Karpas-422 (cell line): ENCODE results near the gene DGKB. TPM values are rescaled to one million over a fixed set of nuclear protein-coding genes. Genes with fewer than 3 reads are reported as not detected.
"Not testable (repeated sequence)": the region's sequence is repeated elsewhere in the genome, so short reads cannot be mapped to it uniquely, and the experiment has no call there.

Experiments
- DNase-seq: peaks from one replicate; pipeline ENCODE4 v3.0.0-alpha.2; 2015
- H2AFZ ChIP-seq: fragments of 200-600 bp; sonication (generic); 2 replicates; pipeline ENCODE4 v1.6.1; 2014; ENCODE audit warnings: antibody characterized with exemption, low read length, mixed read lengths
- H3K27ac ChIP-seq: fragments of 200-600 bp; sonication (generic); 2 replicates; pipeline ENCODE4 v1.5.1; 2014; ENCODE audit warnings: mild to moderate bottlenecking, low read length, moderate library complexity
- H3K27me3 ChIP-seq: fragments of 200-600 bp; sonication (generic); 2 replicates; pipeline ENCODE4 v1.6.1; 2014; ENCODE audit warnings: low read length, mixed read lengths
- H3K36me3 ChIP-seq: fragments of 200-600 bp; sonication (generic); 2 replicates; pipeline ENCODE4 v1.6.1; 2014; ENCODE audit warnings: low read length, mixed read lengths; ENCODE audit not compliant: insufficient read depth
- H3K4me1 ChIP-seq: fragments of 200-600 bp; sonication (generic); 2 replicates; pipeline ENCODE4 v1.6.1; 2014; ENCODE audit warnings: mild to moderate bottlenecking, low read length, mixed read lengths
- H3K4me2 ChIP-seq: fragments of 200-600 bp; sonication (generic); 2 replicates; pipeline ENCODE4 v1.6.1; 2014; ENCODE audit warnings: low read length, low read depth, mild to moderate bottlenecking; ENCODE audit not compliant: poor library complexity, severe bottlenecking
- H3K4me3 ChIP-seq: fragments of 200-600 bp; sonication (generic); 2 replicates; pipeline ENCODE4 v1.5.1; 2014; ENCODE audit warnings: mild to moderate bottlenecking, antibody characterized with exemption, low read length, mixed read lengths
- H3K79me2 ChIP-seq: fragments of 200-600 bp; sonication (generic); 2 replicates; pipeline ENCODE4 v1.6.1; 2014; ENCODE audit warnings: mild to moderate bottlenecking, low read length, mixed read lengths
- H3K9ac ChIP-seq: fragments of 200-600 bp; sonication (generic); 2 replicates; pipeline ENCODE4 v1.6.0; 2014; ENCODE audit warnings: low read length
- H3K9me2 ChIP-seq: fragments of 200-600 bp; sonication (generic), shearing (Covaris generic); replicated peaks from 2 replicates; pipeline ENCODE4 v1.6.0; 2014; ENCODE audit warnings: mild to moderate bottlenecking, low read length, moderate library complexity; ENCODE audit not compliant: insufficient read depth
- H3K9me3 ChIP-seq: fragments of 300-700, 200-600 bp; sonication (generic); 2 replicates; pipeline ENCODE4 v1.6.1; 2014; ENCODE audit warnings: low read length, mixed read lengths
- H4K20me1 ChIP-seq: fragments of 200-600 bp; sonication (generic); 2 replicates; pipeline ENCODE4 v1.6.1; 2014; ENCODE audit warnings: mild to moderate bottlenecking, antibody characterized with exemption, low read length, low read depth; ENCODE audit not compliant: insufficient read depth
- total RNA-seq: library from RNA; depleted of rRNA; stranded (reverse); fragments of >200 nt; shearing (Covaris generic); gene quantifications from 2 replicates; pipeline ENCODE4 v1.2.3, GENCODE V29; 2014; ENCODE audit warnings: low replicate concordance

The DGKB gene
- total RNA-seq, 1 experiment from 2014 or later = not detected

GRCh38 chr7:14495633-14496032 is 406.9 kb downstream of the DGKB start:
- Histone ChIP-seq H3K9ac (no peak overlapping the region), H4K20me1 (no peaks in the 10 kb centered on the region), H3K27ac (no peak overlapping the region), H3K79me2 (no peaks in the 10 kb centered on the region), H2AFZ (no peak overlapping the region), H3K4me1 (no peaks in the 10 kb centered on the region), H3K4me3 (no peak overlapping the region), H3K4me2 (no peak overlapping the region), H3K36me3 (no peaks in the 10 kb centered on the region), H3K9me3 (no peaks in the 10 kb centered on the region), H3K9me2 (no peaks in the 10 kb centered on the region), H3K27me3 (no peaks in the 10 kb centered on the region)
- DNase-seq = no peak

- no peaks in the 10 kb centered on the region for H3K9me2 ChIP-seq
- H3K4me3 ChIP-seq = no peak overlapping the region
- no peaks in the 10 kb centered on the region for H3K4me1 ChIP-seq
- H3K79me2 ChIP-seq = no peaks in the 10 kb centered on the region
- no peak overlapping the region for H3K4me2 ChIP-seq
- no peak overlapping the region for H3K9ac ChIP-seq
- DNase-seq = no peak
- H2AFZ ChIP-seq = no peak overlapping the region
- H4K20me1 ChIP-seq = no peaks in the 10 kb centered on the region
- no peak overlapping the region for H3K27ac ChIP-seq
- H3K27me3 ChIP-seq = no peaks in the 10 kb centered on the region
- H3K9me3 ChIP-seq = 0 out of 2 replicates have a peak, but pooled peaks cover 3% of the 10 kb centered on the region
- H3K36me3 ChIP-seq = no peaks in the 10 kb centered on the region
Measured at GRCh38 chr7:14487701-14488395, 414.7 kb downstream of the DGKB start.

- H3K9me2 ChIP-seq = no peaks in the 10 kb centered on the region
- no peak overlapping the region for H3K9ac ChIP-seq
- no peak overlapping the region for H3K27ac ChIP-seq
- H3K9me3 ChIP-seq = no peaks in the 10 kb centered on the region; the same call in 1 of the 2 replicates
- H3K79me2 ChIP-seq = no peaks in the 10 kb centered on the region
- H2AFZ ChIP-seq = no peak overlapping the region
- H4K20me1 ChIP-seq = no peaks in the 10 kb centered on the region
- no peak overlapping the region for H3K4me2 ChIP-seq
- no peaks in the 10 kb centered on the region for H3K4me1 ChIP-seq
- H3K27me3 ChIP-seq = no peaks in the 10 kb centered on the region
- DNase-seq = no peak
- H3K36me3 ChIP-seq = no peaks in the 10 kb centered on the region
- no peak overlapping the region for H3K4me3 ChIP-seq
Measured at GRCh38 chr7:14483663-14484062, 418.9 kb downstream of the DGKB start.

- H3K27me3 ChIP-seq = no peaks in the 10 kb centered on the region
- DNase-seq = no peak
- H3K9ac ChIP-seq = no peak overlapping the region
- no peaks in the 10 kb centered on the region for H3K79me2 ChIP-seq
- no peak overlapping the region for H3K4me3 ChIP-seq
- no peaks in the 10 kb centered on the region for H3K4me1 ChIP-seq
- H4K20me1 ChIP-seq = no peaks in the 10 kb centered on the region
- no peak overlapping the region for H3K4me2 ChIP-seq
- H3K36me3 ChIP-seq = no peaks in the 10 kb centered on the region
- H3K27ac ChIP-seq = no peak overlapping the region
- no peak overlapping the region for H2AFZ ChIP-seq
- H3K9me2 ChIP-seq = no peaks in the 10 kb centered on the region
- no peaks in the 10 kb centered on the region; the same call in 1 of the 2 replicates for H3K9me3 ChIP-seq
Measured at GRCh38 chr7:14480281-14480680, 422.3 kb downstream of the DGKB start.

- H3K9ac ChIP-seq = no peak overlapping the region
- no peaks in the 10 kb centered on the region for H3K36me3 ChIP-seq
- H3K4me3 ChIP-seq = no peak overlapping the region
- no peaks in the 10 kb centered on the region for H4K20me1 ChIP-seq
- H3K4me2 ChIP-seq = no peak overlapping the region
- H3K9me2 ChIP-seq = no peaks in the 10 kb centered on the region
- H3K9me3 ChIP-seq = no peaks in the 10 kb centered on the region; the same call in 1 of the 2 replicates
- no peak for DNase-seq
- no peak overlapping the region for H2AFZ ChIP-seq
- no peaks in the 10 kb centered on the region for H3K4me1 ChIP-seq
- no peaks in the 10 kb centered on the region for H3K27me3 ChIP-seq
- H3K27ac ChIP-seq = no peak overlapping the region
- H3K79me2 ChIP-seq = no peaks in the 10 kb centered on the region
Measured at GRCh38 chr7:14478834-14479510, 423.6 kb downstream of the DGKB start.

GRCh38 chr7:14461716-14462115 is 440.8 kb downstream of the DGKB start:
- not testable (repeated sequence) for H2AFZ ChIP-seq, H3K4me3 ChIP-seq, H3K9me2 ChIP-seq, DNase-seq, H4K20me1 ChIP-seq, H3K4me1 ChIP-seq, H3K4me2 ChIP-seq, H3K36me3 ChIP-seq, H3K27ac ChIP-seq, H3K9ac ChIP-seq, H3K27me3 ChIP-seq, H3K79me2 ChIP-seq, H3K9me3 ChIP-seq

GRCh38 chr7:14458846-14459245 is 443.7 kb downstream of the DGKB start:
- not testable (repeated sequence) for DNase-seq, H3K36me3 ChIP-seq, H3K9me3 ChIP-seq, H3K9me2 ChIP-seq, H3K4me3 ChIP-seq, H3K9ac ChIP-seq, H3K4me2 ChIP-seq, H3K27me3 ChIP-seq, H2AFZ ChIP-seq, H3K27ac ChIP-seq, H3K79me2 ChIP-seq, H4K20me1 ChIP-seq, H3K4me1 ChIP-seq

- Histone ChIP-seq H3K27ac (no peak overlapping the region), H3K9me3 (no peaks in the 10 kb centered on the region), H3K9me2 (no peaks in the 10 kb centered on the region), H3K36me3 (no peaks in the 10 kb centered on the region), H3K27me3 (no peaks in the 10 kb centered on the region), H3K9ac (no peak overlapping the region), H3K79me2 (no peaks in the 10 kb centered on the region), H3K4me2 (no peak overlapping the region), H3K4me3 (no peak overlapping the region), H4K20me1 (no peaks in the 10 kb centered on the region), H2AFZ (peak overlapping the region; percentile 60), H3K4me1 (no peaks in the 10 kb centered on the region)
- DNase-seq = peak; percentile 82
Measured at GRCh38 chr7:14457568-14458453, 444.7 kb downstream of the DGKB start.
